HL-60 (cell line): ENCODE data around the gene IGF1.

ENCODE experiments used
- POLR2AphosphoS5 ChIP-seq: IDR thresholded peaks from 2 replicates; pipeline ENCODE4 v1.6.1; 2012; ENCODE audit warnings: low read depth
- REST ChIP-seq: IDR thresholded peaks from 2 replicates; pipeline ENCODE4 v1.6.1; 2012; ENCODE audit warnings: low read depth; ENCODE audit not compliant: insufficient replicate concordance
- SPI1 ChIP-seq: IDR thresholded peaks from 2 replicates; pipeline ENCODE4 v1.6.1; 2012; ENCODE audit warnings: low read depth, mild to moderate bottlenecking, borderline replicate concordance
- TF ChIP-seq, protein P1 (sequence below): IDR thresholded peaks from one replicate; pipeline ENCODE4 v1.5.1; 2011; ENCODE audit warnings: low read length, control low read depth, inconsistent platforms; ENCODE audit not compliant: insufficient read depth

GRCh38 chr12:102438047-102438826 is 42.1 kb downstream of the IGF1 start:
- TF ChIP-seq, protein P1, sequence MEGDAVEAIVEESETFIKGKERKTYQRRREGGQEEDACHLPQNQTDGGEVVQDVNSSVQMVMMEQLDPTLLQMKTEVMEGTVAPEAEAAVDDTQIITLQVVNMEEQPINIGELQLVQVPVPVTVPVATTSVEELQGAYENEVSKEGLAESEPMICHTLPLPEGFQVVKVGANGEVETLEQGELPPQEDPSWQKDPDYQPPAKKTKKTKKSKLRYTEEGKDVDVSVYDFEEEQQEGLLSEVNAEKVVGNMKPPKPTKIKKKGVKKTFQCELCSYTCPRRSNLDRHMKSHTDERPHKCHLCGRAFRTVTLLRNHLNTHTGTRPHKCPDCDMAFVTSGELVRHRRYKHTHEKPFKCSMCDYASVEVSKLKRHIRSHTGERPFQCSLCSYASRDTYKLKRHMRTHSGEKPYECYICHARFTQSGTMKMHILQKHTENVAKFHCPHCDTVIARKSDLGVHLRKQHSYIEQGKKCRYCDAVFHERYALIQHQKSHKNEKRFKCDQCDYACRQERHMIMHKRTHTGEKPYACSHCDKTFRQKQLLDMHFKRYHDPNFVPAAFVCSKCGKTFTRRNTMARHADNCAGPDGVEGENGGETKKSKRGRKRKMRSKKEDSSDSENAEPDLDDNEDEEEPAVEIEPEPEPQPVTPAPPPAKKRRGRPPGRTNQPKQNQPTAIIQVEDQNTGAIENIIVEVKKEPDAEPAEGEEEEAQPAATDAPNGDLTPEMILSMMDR, result no peak
- TF ChIP-seq REST, result no peak
- no peak for TF ChIP-seq SPI1
- TF ChIP-seq POLR2AphosphoS5, result no peak
